ENCODE results near the gene CHCHD5. TPM values are rescaled to one million over a fixed set of nuclear protein-coding genes. Genes with fewer than 3 reads are reported as not detected.

CHCHD5 gene
- total and polyA plus RNA-seq, 2 donors from 2014 or later = 39.6 to 104 TPM

GRCh38 chr2:112577756-112578155, 6.7 kb upstream of the CHCHD5 start:
- no peaks in the 10 kb centered on the region for H3K27me3 ChIP-seq (ENCODE audit: control insufficient read depth, insufficient read depth, low read length)
- no peak for FAIRE-seq

GRCh38 chr2:112579241-112579640, 5.2 kb upstream of the CHCHD5 start:
- Histone ChIP-seq H3K9ac (ENCODE audit: low read length in 3 of 3) (no peak overlapping the region), H3K9me3 (ENCODE audit: control insufficient read depth in 2 of 3, insufficient read depth in 1 of 3, low read length in 3 of 3) (no peaks in the 10 kb centered on the region), H3K4me1 (ENCODE audit: control insufficient read depth in 2 of 3, insufficient read depth in 2 of 3, low read depth in 1 of 3, low read length in 3 of 3) (peaks cover 2 to 11% (median 8%) of the 10 kb centered on the region in 3 donors), H3K4me3 (ENCODE audit: low read length in 3 of 3) (no peak overlapping the region), H3K27me3 (ENCODE audit: control insufficient read depth, insufficient read depth, low read length) (no peaks in the 10 kb centered on the region), H3K36me3 (ENCODE audit: control insufficient read depth in 2 of 3, insufficient read depth in 3 of 3, low read length in 3 of 3) (peaks cover 3 to 9% (median 7%) of the 10 kb centered on the region in 3 donors), H3K27ac (ENCODE audit: low read depth in 2 of 2, low read length in 2 of 2) (no peak overlapping the region)
- DNase-seq (no peak), FAIRE-seq (no peak)
- intact Hi-C loops (cut with DNase I) = no loop called here
- TF ChIP-seq, protein P1, sequence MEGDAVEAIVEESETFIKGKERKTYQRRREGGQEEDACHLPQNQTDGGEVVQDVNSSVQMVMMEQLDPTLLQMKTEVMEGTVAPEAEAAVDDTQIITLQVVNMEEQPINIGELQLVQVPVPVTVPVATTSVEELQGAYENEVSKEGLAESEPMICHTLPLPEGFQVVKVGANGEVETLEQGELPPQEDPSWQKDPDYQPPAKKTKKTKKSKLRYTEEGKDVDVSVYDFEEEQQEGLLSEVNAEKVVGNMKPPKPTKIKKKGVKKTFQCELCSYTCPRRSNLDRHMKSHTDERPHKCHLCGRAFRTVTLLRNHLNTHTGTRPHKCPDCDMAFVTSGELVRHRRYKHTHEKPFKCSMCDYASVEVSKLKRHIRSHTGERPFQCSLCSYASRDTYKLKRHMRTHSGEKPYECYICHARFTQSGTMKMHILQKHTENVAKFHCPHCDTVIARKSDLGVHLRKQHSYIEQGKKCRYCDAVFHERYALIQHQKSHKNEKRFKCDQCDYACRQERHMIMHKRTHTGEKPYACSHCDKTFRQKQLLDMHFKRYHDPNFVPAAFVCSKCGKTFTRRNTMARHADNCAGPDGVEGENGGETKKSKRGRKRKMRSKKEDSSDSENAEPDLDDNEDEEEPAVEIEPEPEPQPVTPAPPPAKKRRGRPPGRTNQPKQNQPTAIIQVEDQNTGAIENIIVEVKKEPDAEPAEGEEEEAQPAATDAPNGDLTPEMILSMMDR (IDR thresholded peaks at IDR 0.05; ENCODE audit: borderline replicate concordance, extremely low read depth, insufficient read depth) = no peak

More at GRCh38 chr2:112577756-112578155, 6.7 kb upstream of the CHCHD5 start:
- intact Hi-C loops (cut with DNase I) = no loop called here
- DNase-seq = no peak
- TF ChIP-seq, protein P1 (IDR thresholded peaks at IDR 0.05; ENCODE audit: borderline replicate concordance, extremely low read depth, insufficient read depth) = no peak
- Histone ChIP-seq H3K36me3 (ENCODE audit: control insufficient read depth in 2 of 3, insufficient read depth in 3 of 3, low read length in 3 of 3) (peaks cover 6 to 17% (median 16%) of the 10 kb centered on the region in 3 donors), H3K9ac (ENCODE audit: low read length in 3 of 3) (no peak overlapping the region), H3K4me1 (ENCODE audit: control insufficient read depth in 2 of 3, insufficient read depth in 2 of 3, low read depth in 1 of 3, low read length in 3 of 3) (peaks cover 0 to 4% (median 0%) of the 10 kb centered on the region in 3 donors), H3K9me3 (ENCODE audit: control insufficient read depth in 2 of 3, insufficient read depth in 1 of 3, low read length in 3 of 3) (no peaks in the 10 kb centered on the region), H3K4me3 (ENCODE audit: low read length in 3 of 3) (no peak overlapping the region), H3K27ac (ENCODE audit: low read depth in 2 of 2, low read length in 2 of 2) (no peak overlapping the region)

DNA sequence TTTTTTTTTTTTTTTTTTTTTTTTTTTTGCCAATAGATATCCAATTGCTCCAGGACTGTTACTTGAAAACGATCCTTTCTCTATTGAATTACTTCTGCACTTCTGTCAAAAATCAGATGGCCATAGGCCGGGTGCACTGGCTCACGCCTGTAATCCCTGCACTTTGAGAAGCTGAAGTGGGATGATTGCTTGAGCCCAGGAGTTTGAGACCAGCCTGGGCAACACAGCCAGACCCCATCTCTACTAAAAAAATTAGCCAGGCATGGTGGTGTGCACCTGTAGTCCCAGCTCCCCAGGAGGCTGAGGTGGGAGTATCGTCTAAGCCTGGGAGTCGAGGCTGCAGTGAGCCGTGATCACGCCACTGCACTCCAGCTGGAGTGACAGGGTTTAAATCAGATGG, 4.3 kb upstream of the CHCHD5 start:
- H3K4me3 ChIP-seq (ENCODE audit: low read length in 3 of 3) = no peak overlapping the region
- H3K27ac ChIP-seq (ENCODE audit: low read depth in 2 of 2, low read length in 2 of 2) = no peak overlapping the region
- no peaks in the 10 kb centered on the region for H3K9me3 ChIP-seq (ENCODE audit: control insufficient read depth in 2 of 3, insufficient read depth in 1 of 3, low read length in 3 of 3)
- no peak for DNase-seq
- peaks cover 3 to 5% (median 3%) of the 10 kb centered on the region in 3 donors for H3K36me3 ChIP-seq (ENCODE audit: control insufficient read depth in 2 of 3, insufficient read depth in 3 of 3, low read length in 3 of 3)
- H3K9ac ChIP-seq (ENCODE audit: low read length in 3 of 3) = no peak overlapping the region
- TF ChIP-seq, protein P1 (IDR thresholded peaks at IDR 0.05; ENCODE audit: borderline replicate concordance, extremely low read depth, insufficient read depth) = no peak
- H3K27me3 ChIP-seq (ENCODE audit: control insufficient read depth, insufficient read depth, low read length) = no peaks in the 10 kb centered on the region
- no peak for FAIRE-seq
- intact Hi-C loops (cut with DNase I) = no loop called here
- peaks cover 2 to 11% (median 10%) of the 10 kb centered on the region in 3 donors for H3K4me1 ChIP-seq (ENCODE audit: control insufficient read depth in 2 of 3, insufficient read depth in 2 of 3, low read depth in 1 of 3, low read length in 3 of 3)

DNA sequence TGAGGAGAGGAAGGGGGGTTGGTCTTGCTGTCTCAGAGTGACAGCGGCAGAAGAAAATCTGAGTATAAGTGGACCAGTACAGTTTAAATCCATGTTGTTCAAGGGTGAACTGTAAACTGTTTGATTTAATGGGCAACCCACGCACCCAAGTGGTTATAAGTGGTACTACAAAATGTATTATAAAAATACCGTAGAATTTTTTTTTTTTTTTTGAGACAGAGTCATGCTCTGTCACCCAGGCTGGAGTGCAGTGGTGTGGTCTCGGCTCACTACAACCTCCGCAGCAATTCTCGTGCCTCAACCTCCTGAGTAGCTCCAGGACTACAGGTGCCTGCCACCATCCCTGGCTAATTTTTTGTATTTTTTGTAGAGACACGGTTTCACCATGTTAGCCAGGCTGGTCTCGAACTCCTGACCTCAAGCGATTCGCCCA, 2.1 kb upstream of the CHCHD5 start:
- H3K4me3 ChIP-seq (ENCODE audit: low read length in 3 of 3) = no peak overlapping the region
- DNase-seq (peak in 3 of 5 donors; percentile 48 to 78 (median 67)), FAIRE-seq (no peak)
- TF ChIP-seq, protein P1 (IDR thresholded peaks at IDR 0.05; ENCODE audit: borderline replicate concordance, extremely low read depth, insufficient read depth) = peak; percentile 53
- H3K9me3 ChIP-seq (ENCODE audit: control insufficient read depth in 2 of 3, insufficient read depth in 1 of 3, low read length in 3 of 3) = no peaks in the 10 kb centered on the region
- no peak overlapping the region for H3K27ac ChIP-seq (ENCODE audit: low read depth in 2 of 2, low read length in 2 of 2)
- H3K36me3 ChIP-seq (ENCODE audit: control insufficient read depth in 2 of 3, insufficient read depth in 3 of 3, low read length in 3 of 3) = peaks cover 2 to 7% (median 2%) of the 10 kb centered on the region in 3 donors
- H3K4me1 ChIP-seq (ENCODE audit: control insufficient read depth in 2 of 3, insufficient read depth in 2 of 3, low read depth in 1 of 3, low read length in 3 of 3) = peaks cover 2 to 15% (median 11%) of the 10 kb centered on the region in 3 donors
- no peaks in the 10 kb centered on the region for H3K27me3 ChIP-seq (ENCODE audit: control insufficient read depth, insufficient read depth, low read length)
- intact Hi-C loops (cut with DNase I) = no loop called here
- no peak overlapping the region for H3K9ac ChIP-seq (ENCODE audit: low read length in 3 of 3)

All from kidney (tissue), 14 donors.